CD1c-positive myeloid dendritic cell (primary cell): Measurements from ENCODE around the gene ADM2.
A peak's percentile ranks its signal among the peaks of the same experiment; 100 is the strongest.
"Not testable (repeated sequence)": the region's sequence is repeated elsewhere in the genome, so short reads cannot be mapped to it uniquely, and the experiment has no call there.

Experiments used
- DNase-seq: peaks from one replicate; pipeline ENCODE4 v3.0.0-alpha.2; 2016; ENCODE audit errors: extremely low spot score

The ADM2 gene

DNA sequence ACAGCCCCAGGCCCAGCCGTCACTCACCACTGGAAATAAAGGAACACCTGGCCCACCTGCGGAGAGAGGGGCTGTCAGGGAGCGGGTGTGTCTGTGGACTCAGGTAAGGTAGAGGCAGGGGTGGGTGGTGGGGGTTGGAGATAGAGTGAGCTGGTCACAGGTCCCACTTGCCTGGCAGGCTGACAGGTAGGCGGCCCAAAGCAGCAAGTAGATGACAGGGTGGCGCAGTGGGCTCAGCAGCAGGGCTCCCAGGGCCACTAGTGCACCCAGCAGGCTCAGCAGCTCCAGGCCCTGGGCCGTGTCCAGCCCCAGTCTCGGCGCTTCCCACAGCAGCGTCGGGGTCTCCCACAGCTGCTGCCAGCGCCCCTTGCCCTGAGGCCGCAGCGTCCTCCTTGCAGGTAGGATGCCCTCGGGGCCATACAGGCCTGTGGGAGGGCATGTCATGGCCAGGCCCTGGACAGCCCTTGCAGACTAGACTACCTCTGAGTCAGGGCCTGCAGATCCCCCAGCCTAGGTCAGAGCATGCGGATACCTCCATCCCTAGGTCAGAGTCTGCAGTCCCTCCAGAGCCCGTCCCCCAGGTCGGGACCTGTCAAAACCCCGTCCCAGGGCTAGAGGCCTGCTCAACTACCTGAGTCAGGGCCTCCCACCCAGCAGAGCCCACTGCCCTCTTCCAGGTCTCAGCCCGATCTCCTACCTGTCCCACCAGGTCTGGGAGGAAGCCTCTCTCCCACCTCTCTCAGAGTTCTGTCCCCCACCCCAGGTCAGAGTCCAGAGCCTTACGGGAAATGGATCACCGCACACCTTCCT is 25.5 kb downstream of the ADM2 start:
- no peak for DNase-seq

DNA sequence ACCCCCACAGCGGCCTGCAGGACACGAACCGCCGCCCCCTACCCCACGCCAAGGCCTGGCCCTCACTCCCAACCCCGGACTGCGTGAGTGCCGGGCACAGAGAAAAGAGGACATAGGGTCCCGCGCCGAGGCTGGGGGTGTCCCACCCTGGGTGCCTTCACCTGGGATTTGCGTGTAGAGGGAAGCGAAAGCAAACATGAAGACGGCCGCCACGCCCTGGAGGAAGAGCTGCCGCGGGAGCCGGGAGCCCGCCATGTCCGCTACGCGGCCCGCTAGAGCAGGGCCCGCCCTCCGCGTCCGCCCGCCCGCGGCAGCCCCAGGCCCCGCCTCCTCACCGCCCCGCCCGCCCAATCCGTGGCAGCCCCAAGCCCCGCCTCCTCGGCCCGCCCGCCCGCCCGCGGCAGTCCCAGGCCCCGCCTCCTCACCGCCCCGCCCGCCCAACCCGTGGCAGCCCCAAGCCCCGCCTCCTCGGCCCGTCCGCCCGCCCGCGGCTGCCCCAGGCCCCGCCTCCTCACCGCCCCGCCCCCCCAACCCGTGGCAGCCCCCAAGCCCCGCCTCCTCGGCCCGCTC is 26.2 kb downstream of the ADM2 start, which contains the start of gene LMF2:
Gene LMF2 (minus strand): TSS at position 282 of the 570 bp plus-strand sequence. CDS start 27 bp downstream, at position 255.
- no peak for DNase-seq

DNA sequence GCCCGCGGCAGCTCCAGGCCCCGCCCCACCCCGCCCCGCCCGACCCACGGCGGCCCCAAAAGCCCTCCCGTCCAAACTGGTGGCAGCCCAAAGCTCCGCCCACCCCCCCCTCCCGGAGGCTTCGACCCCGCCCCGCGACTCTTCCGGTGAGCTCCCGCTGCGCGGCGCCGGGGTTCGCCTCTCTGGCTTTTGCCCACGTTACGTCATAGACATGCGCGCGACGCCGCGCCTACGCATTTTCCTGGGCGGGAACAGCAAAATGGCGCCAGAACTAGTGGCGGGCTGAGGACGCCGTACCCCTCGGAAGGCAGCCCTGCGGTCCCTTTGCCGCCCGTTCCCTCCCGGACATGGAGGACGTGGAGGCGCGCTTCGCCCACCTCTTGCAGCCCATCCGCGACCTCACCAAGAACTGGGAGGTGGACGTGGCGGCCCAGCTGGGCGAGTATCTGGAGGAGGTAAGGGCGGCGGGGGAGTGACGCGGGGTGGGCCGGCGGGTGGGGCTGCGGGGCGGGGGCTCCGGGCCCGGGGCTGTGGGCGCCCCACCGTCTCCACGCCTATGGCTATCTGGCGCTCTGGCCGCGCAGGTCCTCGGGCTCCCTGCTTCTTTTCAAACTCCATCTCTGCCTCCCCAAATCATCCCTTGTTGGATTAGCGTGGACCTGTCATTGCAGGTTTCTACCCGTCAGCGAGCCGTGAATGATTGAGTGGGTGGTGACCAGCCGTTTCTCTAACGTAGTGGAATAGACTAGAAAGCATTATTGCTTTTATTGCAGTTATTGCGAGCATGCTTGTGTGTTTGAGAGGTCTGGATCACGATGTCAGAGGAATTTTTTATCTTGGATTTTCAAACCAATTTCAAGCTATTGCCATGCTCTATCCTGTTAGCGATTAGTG is 26.9 kb downstream of the ADM2 start, which contains the start of gene NCAPH2:
Gene NCAPH2 (plus strand): TSS at position 234 of the 894 bp plus-strand sequence. CDS start 114 bp downstream, at position 348.
- peak; percentile 100 for DNase-seq

DNA sequence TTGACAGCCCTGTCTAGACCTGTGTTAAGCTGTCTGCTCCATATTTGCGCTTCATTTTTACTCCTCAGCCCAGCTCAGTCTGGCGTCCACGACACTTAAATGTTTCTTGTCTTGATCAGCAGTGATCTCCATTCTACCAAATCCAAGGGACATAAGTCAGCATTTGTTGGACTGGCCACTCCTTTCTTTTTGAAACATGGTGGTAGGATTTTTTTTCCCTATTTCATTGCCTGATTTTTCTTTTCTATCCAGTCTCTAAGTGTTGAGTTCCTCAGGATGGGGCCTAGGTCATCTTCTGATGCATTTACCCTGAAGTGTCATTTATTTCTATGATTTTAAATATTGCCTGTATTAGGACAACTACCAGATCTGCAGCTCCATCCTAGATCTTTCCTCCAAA is 27.6 kb downstream of the ADM2 start:
- DNase-seq = no peak

DNA sequence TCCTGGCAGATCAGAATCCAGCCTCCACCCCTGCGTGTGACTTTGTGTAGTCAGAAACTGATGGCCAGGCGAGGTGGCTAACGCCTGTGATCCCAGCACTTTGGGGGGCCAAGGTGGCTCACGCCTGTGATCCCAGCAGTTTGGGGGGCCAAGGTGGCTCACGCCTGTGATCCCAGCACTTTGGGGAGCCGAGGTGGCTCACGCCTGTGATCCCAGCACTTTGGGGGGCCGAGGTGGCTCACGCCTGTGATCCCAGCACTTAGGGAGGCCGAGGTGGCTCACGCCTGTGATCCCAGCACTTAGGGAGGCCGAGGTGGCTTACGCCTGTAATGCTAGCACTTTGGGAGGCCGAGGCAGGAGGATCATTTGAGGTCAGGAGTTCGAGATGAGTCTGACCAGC is 31.8 kb downstream of the ADM2 start:
- DNase-seq = no peak

DNA sequence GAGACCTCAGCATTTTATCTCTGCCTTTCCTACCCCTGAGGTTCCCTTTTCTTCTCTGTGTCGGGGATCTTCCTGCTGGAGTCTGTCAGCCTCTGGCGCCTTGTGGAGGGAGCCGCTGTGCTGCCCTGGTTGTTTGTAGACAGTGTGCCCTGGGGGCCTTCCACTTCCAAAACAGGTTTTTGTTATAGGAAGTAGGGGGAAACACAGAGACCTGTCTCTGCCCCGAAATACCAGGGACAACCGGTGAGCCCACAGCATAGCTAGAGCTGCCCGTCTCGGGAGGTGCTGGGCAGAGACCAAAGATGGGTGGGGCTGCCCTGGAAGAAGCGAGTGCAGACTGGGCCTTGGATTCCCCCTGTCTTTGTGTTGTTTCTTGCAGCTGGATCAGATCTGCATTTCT is 34.7 kb downstream of the ADM2 start:
- DNase-seq = no peak

DNA sequence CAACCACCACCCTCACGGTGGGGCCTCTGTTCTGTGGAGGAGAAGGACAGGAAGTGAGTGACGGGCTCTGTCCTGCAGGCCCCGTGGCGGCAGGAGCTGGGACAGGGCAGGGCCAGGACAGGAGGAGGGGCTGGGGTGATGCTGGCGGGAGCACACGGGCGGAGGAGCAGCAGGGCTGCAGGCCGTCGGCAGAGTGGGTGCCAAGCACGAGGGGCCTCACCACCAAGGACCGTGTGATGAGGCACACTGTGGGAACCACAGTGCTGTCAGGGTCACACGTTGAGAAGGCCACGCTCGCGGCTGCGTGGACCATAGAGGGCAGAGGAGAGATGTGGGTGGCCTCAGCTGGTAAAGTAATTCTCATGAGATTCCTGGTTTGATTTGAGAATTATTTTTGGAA is 35.5 kb downstream of the ADM2 start:
- no peak for DNase-seq

DNA sequence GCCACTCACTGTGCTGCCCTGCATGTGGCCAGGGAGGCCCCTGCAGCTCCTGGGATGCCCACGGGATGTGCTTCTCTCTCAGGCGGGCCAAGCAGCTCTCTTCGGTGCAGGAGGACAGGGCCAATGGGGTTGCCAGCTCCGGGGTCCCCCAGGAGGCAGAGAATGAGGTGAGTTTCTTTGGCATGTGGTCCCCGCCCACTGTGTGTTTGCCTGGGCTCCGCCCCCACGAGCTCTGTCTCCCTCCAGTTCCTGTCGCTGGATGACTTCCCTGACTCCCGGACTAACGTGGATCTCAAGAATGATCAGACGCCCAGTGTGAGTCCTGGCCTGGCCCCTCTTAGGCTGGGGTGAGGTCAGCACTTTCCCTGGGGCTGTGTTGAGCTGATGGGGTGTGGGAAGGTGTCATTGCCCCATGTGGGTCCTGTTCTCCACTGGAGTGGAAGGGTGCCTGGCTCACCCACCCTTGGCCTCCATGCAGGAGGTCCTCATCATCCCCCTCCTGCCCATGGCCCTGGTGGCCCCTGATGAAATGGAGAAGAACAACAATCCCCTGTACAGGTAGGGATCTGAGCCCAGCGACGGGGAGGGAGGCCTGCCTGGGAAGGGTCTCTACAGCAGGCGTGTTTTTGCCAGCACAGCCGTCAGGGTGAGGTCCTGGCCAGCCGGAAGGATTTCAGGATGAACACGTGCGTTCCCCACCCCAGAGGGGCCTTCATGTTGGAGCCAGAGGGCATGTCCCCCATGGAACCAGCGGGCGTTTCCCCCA is 36.3 kb downstream of the ADM2 start:
- DNase-seq = no peak

DNA sequence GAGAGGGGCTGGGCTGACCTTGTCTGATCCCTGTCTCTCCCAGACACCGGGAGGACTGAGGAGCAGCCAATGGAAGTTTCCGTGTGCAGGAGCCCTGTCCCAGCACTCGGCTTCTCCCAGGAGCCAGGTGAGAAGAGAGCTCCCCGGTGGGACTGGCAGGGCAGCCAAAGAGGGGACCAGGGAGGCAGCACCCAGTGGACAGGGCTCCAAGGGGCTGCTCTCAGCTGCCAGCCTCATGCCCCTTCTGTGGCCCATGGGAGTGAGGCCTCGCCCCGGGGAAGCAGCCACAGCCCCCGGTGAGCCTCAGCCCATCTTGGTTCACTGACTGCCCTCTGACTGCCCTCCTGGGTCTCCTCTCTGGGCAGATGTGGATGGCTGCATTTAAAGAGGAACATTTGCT is 37.3 kb downstream of the ADM2 start:
- DNase-seq = no peak

DNA sequence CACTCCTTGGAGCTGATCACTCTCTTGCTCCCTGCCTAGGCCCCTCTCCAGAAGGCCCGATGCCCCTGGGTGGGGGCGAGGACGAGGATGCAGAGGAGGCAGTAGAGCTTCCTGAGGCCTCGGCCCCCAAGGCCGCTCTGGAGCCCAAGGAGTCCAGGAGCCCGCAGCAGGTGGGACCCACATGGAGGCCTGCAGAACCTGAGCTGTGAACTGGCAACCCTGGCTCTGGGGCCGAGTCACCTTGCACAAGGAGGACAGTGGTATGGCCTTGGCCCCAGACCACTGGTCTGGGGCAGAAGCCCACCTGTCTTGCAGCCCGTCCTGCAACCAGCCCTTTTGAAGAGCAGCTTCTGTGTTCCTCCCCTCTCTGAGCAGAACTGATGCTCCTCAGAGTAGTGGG is 37.8 kb downstream of the ADM2 start:
- no peak for DNase-seq

DNA sequence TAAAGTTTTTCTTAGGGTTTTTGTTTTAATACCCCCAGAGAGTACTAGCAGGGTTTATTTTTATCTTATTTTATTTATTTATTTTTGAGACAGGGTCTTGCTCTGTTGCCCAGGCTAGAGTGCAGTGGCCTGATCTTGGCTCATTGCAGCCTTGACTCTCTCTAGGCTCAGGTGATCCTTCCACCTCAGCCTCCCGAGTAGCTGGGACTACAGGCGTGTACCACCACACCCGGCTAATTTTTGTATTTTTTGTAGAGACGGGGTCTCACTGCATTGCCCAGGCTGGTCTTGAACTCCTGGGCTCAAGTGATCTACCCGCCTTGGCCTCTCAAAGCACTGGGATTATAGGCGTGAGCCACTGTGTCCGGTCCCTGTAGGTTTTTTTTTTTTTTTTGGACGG is 38.8 kb downstream of the ADM2 start:
- DNase-seq = not testable (repeated sequence)

DNA sequence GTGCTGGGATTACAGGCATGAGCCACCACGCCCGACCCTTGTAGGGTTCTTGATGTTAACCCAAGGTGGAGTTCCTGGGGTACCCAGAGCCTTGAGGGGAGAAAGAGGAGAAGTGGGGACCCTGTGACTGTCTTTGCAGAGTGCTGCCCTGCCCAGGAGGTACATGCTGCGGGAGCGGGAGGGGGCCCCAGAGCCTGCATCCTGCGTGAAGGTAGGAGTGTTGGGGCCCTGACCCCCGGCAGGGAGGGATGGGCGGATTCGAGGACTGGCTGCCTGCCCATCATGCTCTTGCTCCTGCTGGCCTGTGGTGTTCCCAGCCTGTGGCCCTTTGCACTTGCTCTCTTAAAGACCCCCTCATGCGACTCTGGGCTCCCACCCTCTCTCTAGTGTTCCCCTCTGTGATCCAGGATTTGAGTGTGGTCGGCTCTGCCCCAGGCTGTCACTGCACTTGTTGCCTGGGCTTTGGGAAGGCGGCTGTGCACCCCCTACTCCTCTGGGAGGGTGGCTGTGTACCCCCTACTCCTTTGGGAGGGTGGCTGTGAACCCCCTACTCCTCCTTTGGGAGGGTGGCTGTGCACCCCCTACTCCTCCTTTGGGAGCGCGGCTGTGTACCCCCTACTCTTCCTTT is 39.6 kb downstream of the ADM2 start:
- DNase-seq = no peak

DNA sequence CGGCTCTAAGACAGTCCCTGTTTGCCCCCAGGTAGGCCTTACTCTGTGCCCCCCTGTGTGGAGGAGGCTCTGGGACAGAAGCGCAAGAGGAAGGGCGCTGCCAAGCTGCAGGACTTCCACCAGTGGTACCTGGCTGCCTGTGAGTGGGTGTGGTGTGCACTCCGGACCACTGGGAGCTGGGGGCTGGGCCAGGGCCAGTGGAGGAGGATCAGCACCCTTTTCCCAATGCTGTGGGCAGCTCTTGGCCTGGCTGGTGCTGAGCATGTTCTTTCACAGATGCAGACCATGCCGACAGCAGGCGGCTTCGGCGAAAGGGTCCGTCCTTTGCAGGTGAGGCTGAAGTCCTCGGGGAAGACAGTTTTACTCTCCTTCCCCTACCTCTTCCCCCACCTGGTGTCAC is 40.4 kb downstream of the ADM2 start:
- no peak for DNase-seq

DNA sequence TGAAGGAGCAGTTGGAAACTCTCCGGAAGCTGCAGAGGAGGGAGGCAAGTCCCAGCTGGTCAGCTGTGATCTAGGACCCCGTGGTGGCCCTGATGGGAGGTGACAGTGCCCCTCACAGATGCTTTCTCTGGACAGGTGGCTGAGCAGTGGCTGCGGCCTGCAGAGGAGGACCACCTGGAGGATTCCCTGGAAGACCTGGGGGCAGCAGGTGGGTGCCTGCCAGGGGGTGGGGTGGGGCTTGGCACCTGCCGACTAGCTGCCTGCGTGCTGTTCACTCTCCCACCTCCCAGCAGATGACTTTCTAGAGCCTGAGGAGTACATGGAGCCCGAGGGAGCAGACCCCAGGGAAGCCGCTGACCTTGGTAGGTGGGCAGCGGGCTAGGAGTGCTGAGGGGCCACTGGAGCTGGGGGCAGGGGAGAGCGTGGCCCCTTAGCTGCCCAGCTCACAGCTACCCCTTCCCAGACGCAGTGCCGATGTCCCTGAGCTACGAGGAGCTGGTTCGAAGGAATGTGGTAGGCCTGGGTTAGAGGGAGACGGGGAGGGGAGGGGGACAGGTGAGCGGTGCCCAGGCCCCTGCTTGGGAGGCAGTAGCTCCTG is 41.0 kb downstream of the ADM2 start:
- DNase-seq = no peak

DNA sequence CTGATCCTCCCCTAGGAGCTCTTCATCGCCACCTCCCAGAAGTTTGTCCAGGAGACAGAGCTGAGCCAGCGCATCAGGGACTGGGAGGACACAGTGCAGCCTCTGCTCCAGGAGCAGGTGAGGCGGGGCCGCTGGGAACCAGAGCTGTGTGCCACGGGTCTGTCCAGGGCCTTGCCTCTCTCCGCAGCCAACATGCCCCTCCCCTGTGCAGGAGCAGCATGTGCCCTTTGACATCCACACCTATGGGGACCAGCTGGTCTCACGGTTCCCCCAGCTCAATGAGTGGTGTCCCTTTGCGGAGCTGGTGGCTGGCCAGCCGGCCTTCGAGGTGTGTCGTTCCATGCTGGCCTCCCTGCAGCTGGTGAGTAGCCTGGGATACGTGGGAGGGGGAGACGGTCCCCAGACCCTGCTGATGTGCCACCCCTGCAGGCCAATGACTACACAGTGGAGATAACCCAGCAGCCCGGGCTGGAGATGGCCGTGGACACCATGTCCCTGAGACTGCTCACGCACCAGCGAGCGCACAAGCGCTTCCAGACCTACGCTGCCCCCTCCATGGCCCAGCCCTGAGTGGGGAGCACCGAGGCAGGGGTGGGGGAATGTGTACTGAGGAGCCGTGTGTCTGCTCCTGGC is 41.6 kb downstream of the ADM2 start:
- DNase-seq = no peak

DNA sequence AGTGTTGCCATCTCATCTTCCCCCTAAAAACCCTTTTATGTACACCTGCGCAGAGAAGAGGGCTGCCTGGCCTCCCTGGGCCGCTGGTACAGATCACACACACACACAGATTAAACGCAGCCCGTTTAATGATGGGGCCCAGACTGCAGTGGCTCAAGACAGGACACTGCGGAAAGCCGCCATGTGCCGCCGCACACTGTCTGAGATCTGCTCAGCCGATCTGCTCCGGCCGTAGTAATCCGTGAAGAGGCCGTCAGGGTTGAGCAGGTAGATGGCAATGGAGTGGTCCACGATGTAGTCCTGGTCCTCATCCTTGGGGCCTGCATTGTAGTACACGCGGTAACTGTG is 42.1 kb downstream of the ADM2 start:
- DNase-seq = no peak

DNA sequence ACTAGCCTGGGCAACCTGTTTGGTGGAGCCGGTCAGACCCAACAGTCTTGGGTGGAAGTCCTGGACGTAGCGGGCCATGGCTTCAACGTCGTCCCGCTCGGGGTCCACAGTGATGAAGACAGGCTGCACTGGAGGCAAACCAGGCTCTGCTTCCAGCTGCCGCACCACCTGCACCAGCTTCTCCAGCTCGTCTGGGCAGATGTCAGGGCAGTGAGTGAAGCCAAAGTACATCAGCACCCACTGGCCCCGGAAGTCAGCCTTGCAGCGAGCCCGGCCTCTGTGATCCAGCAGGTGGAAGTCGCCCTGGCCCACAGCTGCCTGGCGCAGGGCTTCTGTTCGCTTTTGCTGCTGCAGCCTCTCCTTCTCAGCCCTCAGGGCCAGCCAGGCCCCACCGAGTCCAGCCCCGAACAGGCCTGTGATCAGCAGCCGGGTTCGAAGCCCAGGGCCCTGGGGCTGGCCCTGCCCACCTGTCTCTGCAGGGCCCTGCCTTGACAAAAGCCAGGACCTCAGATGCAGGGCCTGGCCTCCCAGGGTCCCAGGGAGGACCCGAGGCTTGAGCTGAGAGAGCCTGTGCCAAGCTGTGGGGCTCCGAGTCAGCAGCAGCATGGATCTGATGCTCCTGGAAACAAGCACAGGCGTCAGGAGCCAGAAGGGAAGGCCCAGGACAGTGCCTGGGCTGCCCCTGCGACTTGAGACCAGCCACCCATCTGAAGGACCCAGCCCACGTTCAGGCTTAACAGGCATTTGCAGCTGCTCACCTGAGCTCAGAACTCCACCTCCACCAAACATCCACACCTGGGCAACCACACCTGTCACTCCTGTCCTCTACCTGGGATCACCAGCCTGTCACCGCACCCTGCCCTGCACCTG is 42.7 kb downstream of the ADM2 start:
- no peak for DNase-seq

DNA sequence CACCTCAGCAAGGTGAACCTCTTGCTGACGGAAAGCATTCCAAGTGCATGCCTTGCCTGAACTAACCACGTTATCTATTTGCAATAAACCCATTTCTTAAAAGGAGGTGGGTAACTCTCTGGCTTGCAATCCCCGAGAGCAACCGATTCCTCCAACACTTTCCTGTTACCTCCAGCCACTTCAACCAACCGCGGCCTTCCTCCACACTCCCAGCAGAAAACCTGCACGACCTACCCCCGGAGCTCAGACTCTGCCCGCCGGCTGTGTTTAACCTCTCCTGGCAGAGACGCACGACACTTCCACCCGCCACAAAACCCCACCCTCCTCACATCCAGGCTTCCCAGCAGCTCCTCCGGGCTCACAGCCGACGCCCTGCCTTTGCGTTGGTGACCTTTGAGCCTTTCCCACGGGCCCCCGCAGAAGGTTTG is 43.3 kb downstream of the ADM2 start:
- DNase-seq = no peak

DNA sequence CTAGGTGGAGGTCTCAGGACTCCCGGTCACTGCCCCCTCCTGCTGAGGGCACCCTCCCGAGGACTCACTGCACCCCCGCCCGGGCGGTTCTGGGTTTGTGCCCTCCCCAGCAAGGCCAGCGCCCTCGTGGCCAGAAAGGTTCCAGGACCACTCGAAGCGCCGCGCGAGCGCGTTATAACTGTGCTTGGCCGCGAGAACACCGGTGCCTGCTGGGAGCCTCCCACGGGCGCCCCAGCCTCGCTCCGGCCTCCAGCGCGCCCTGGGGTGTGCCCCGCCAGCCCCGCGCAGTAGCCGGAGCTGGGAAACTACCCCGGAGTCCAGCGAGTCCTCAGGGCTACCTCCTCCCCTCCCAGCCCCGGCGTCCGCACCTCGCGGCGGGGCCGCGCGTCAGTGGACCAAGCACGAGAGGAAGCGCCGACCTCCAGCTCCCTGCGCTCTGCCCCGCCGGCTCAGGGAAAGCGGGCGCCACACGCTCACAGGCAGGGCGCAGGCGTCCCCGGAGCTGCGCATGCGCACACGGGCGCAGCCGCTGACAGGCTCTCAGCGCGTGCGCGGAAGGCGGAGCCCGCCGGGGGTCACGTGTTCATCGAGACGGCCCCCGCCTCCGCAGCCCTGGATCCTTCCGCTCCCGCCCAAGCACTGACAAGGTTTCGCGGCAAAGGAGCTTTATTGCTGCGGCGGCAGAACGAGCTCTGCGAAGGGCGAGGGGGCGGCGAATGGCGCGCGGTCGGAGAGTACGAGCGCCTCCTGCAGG is 43.9 kb downstream of the ADM2 start, which contains the start of gene SCO2:
Gene SCO2 (minus strand): TSS at position 495 of the 754 bp plus-strand sequence. CDS start 1,187 bp downstream, outside the sequence.
- DNase-seq = peak; percentile 100
